ENCODE data around the gene AKAP10. TPM values are rescaled to one million over a fixed set of nuclear protein-coding genes. Genes with fewer than 3 reads are reported as not detected.

AKAP10 gene
- total RNA-seq, 1 experiment from 2014 or later, result 52.7 TPM

DNA sequence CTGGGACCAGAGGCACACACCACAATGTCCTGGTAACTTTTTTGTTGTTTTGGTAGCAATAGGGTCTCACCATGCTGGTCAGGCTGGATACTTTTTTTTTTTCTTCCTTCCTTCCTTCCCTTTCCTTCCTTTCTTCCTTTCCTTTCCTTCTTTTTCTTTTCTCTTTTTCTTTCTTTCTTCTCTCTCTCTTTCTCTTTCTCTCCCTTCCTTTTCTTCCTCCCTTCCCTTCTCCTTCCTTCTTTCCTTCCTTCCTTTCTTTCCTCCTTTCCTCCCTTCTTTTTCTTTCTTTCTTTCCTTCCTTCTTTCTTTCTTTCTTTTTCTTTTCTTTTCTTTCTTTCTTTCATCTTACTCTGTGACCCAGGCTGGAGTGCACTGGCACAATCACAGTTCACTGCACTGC is 91.5 kb downstream of the AKAP10 start:
- POLR2A ChIA-PET (ENCODE audit: unreplicated experiment), result no interaction called here
- Histone ChIP-seq H3K4me2 (no peak overlapping the region), H3K27me3 (ENCODE audit: insufficient read depth, low read depth) (no peaks in the 10 kb centered on the region), H3K36me3 (ENCODE audit: low read depth) (no peaks in the 10 kb centered on the region), H3K4me3 (no peak overlapping the region), H3K9me2 (ENCODE audit: insufficient read depth) (no peaks in the 10 kb centered on the region), H2AFZ (no peak overlapping the region), H4K20me1 (ENCODE audit: insufficient read depth) (no peaks in the 10 kb centered on the region), H3K9me3 (ENCODE audit: insufficient read depth, low read depth) (no peaks in the 10 kb centered on the region), H3K79me2 (ENCODE audit: low read depth) (no peaks in the 10 kb centered on the region), H3F3A (ENCODE audit: insufficient read depth, low read depth) (no peaks in the 10 kb centered on the region), H3K4me1 (replicated peaks; ENCODE audit: insufficient read depth) (no peaks in the 10 kb centered on the region), H3K27ac (no peak overlapping the region)
- intact Hi-C loops (cut with micrococcal nuclease; ENCODE audit: unreplicated experiment), result no loop called here
- CTCF ChIA-PET, result no interaction called here
- no TSS peak for BruUV-seq (replicated peaks)
- no peak for TF ChIP-seq EZH2 (IDR thresholded peaks at IDR 0.05; ENCODE audit: low read depth)
- TF ChIP-seq, protein P1, sequence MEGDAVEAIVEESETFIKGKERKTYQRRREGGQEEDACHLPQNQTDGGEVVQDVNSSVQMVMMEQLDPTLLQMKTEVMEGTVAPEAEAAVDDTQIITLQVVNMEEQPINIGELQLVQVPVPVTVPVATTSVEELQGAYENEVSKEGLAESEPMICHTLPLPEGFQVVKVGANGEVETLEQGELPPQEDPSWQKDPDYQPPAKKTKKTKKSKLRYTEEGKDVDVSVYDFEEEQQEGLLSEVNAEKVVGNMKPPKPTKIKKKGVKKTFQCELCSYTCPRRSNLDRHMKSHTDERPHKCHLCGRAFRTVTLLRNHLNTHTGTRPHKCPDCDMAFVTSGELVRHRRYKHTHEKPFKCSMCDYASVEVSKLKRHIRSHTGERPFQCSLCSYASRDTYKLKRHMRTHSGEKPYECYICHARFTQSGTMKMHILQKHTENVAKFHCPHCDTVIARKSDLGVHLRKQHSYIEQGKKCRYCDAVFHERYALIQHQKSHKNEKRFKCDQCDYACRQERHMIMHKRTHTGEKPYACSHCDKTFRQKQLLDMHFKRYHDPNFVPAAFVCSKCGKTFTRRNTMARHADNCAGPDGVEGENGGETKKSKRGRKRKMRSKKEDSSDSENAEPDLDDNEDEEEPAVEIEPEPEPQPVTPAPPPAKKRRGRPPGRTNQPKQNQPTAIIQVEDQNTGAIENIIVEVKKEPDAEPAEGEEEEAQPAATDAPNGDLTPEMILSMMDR (conservative IDR thresholded peaks at IDR 0.05), result no peak
- DNase-seq, result no peak

DNA sequence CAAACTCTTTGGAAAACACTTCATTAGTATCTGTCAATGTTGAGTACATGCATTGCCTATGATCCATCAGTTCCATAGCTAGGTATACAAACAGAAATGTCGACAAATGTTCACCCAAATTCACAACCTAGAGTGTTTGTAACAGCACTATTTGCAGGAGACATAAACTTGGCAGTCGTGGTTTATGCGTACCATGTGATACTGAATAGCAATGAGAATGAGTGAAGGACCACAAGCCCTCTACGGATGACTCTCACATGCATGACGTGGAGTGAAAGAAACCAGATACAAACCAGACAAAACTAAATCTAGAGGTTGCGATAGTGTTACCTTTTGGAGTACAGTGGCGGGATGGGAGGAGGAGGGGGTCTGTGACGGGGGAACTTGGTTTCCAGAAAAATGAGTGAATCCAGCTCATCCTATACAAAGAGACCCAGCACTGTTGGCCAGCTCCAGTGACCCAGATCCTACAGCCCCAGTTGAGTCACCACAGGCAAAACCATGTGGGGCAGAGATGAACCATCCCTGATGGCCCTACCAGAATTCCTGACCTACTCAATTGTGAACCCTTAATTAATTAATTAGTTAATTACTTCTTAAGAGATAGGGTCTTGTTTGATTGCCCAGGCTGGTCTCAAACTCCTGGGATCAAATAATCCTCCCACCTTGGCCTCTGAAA is 94.0 kb downstream of the AKAP10 start:
- no peak for TF ChIP-seq EZH2 (IDR thresholded peaks at IDR 0.05; ENCODE audit: low read depth)
- TF ChIP-seq, protein P1 (conservative IDR thresholded peaks at IDR 0.05), result no peak
- no peaks in the 10 kb centered on the region for H3K9me2 ChIP-seq (ENCODE audit: insufficient read depth)
- no peaks in the 10 kb centered on the region for H3K27me3 ChIP-seq (ENCODE audit: insufficient read depth, low read depth)
- H2AFZ ChIP-seq, result no peak overlapping the region
- no peaks in the 10 kb centered on the region for H3K79me2 ChIP-seq (ENCODE audit: low read depth)
- no peaks in the 10 kb centered on the region for H3K4me1 ChIP-seq (replicated peaks; ENCODE audit: insufficient read depth)
- no peak overlapping the region for H3K4me2 ChIP-seq
- H3F3A ChIP-seq (ENCODE audit: insufficient read depth, low read depth), result no peaks in the 10 kb centered on the region
- no peaks in the 10 kb centered on the region for H3K36me3 ChIP-seq (ENCODE audit: low read depth)
- ChIA-PET CTCF (no interaction called here), POLR2A (ENCODE audit: unreplicated experiment) (no interaction called here)
- H3K4me3 ChIP-seq, result no peak overlapping the region
- H4K20me1 ChIP-seq (ENCODE audit: insufficient read depth), result no peaks in the 10 kb centered on the region
- intact Hi-C loops (cut with micrococcal nuclease; ENCODE audit: unreplicated experiment), result no loop called here
- no TSS peak for BruUV-seq (replicated peaks)
- no peak overlapping the region for H3K27ac ChIP-seq
- DNase-seq, result no peak
- H3K9me3 ChIP-seq (ENCODE audit: insufficient read depth, low read depth), result no peaks in the 10 kb centered on the region

DNA sequence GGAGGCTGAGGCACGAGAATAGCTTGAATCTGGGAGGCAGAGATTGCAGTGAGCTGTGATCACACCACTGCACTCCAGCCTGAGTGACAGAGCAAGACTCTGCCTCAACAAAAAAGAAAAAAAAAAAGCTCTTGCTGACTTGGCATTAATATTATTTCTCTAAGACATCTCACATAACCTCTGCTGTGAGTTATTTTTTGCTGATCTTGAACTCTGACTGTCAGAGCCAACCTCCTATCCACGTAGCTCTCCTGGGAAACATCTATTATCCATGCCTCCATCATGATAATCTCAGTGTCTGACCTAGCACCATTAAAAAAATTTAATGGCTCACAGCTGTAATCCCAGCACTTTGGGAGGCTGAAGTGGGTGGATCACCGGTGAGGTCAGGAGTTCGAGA is 97.2 kb downstream of the AKAP10 start:
- ChIA-PET POLR2A (ENCODE audit: unreplicated experiment) (interaction anchor here (0.6 kb wide), 1 partner anchor 301 kb away, joined by 6 read pairs; no protein-coding TSS in a partner anchor), CTCF (interaction anchor here (0.6 kb wide), 1 partner anchor 28 kb away, joined by 6 read pairs; no protein-coding TSS in a partner anchor)
- Histone ChIP-seq H3K4me1 (replicated peaks; ENCODE audit: insufficient read depth) (no peaks in the 10 kb centered on the region), H2AFZ (no peak overlapping the region), H3K9me3 (ENCODE audit: insufficient read depth, low read depth) (no peaks in the 10 kb centered on the region), H3K4me2 (no peak overlapping the region), H3K4me3 (no peak overlapping the region), H3K27me3 (ENCODE audit: insufficient read depth, low read depth) (no peaks in the 10 kb centered on the region), H3K36me3 (ENCODE audit: low read depth) (no peaks in the 10 kb centered on the region), H4K20me1 (ENCODE audit: insufficient read depth) (no peaks in the 10 kb centered on the region), H3K27ac (no peak overlapping the region), H3F3A (ENCODE audit: insufficient read depth, low read depth) (no peaks in the 10 kb centered on the region), H3K9me2 (ENCODE audit: insufficient read depth) (no peaks in the 10 kb centered on the region), H3K79me2 (ENCODE audit: low read depth) (no peaks in the 10 kb centered on the region)
- TF ChIP-seq, protein P1 (conservative IDR thresholded peaks at IDR 0.05), result no peak
- TF ChIP-seq EZH2 (IDR thresholded peaks at IDR 0.05; ENCODE audit: low read depth), result no peak
- no peak for DNase-seq
- intact Hi-C loops (cut with micrococcal nuclease; ENCODE audit: unreplicated experiment), result no loop called here
- no TSS peak for BruUV-seq (replicated peaks)
